Osteocyte (in vitro differentiated cells): ENCODE data around the gene FARS2. TPM values are rescaled to one million over a fixed set of nuclear protein-coding genes. Genes with fewer than 3 reads are reported as not detected.

Experiments used
- DNase-seq: peaks from one replicate; pipeline ENCODE4 v3.0.0; 2021; ENCODE audit warnings: mixed read lengths; ENCODE audit not compliant: unreplicated experiment; ENCODE audit errors: extremely low spot score
- H3K27ac Mint-ChIP-seq: one replicate; pipeline ENCODE4 v1.8.0; 2021; ENCODE audit warnings: mild to moderate bottlenecking, mixed read lengths; ENCODE audit not compliant: unreplicated experiment
- H3K27me3 Mint-ChIP-seq: one replicate; pipeline ENCODE4 v1.8.0; 2021; ENCODE audit warnings: mixed read lengths; ENCODE audit not compliant: unreplicated experiment
- H3K36me3 Mint-ChIP-seq: one replicate; pipeline ENCODE4 v1.8.0; 2021; ENCODE audit warnings: mixed read lengths; ENCODE audit not compliant: unreplicated experiment
- H3K4me1 Mint-ChIP-seq: one replicate; pipeline ENCODE4 v1.8.0; 2021; ENCODE audit warnings: mixed read lengths; ENCODE audit not compliant: unreplicated experiment
- H3K4me3 Mint-ChIP-seq: one replicate; pipeline ENCODE4 v1.8.0; 2021; ENCODE audit warnings: mild to moderate bottlenecking, moderate library complexity, mixed read lengths; ENCODE audit not compliant: unreplicated experiment
- H3K9me3 Mint-ChIP-seq: one replicate; pipeline ENCODE4 v1.8.0; 2021; ENCODE audit warnings: mixed read lengths; ENCODE audit not compliant: unreplicated experiment
- CTCF ChIP-seq: fragments of 200-600 bp; sonication (generic); IDR thresholded peaks from 2 replicates; pipeline ENCODE4 v1.5.0; 2021; ENCODE audit warnings: antibody characterized with exemption, mild to moderate bottlenecking, moderate library complexity
- total RNA-seq: library from RNA; stranded (reverse); gene quantifications from 2 replicates; pipeline ENCODE4 v1.2.1, GENCODE V29; 2021

FARS2 gene
- total RNA-seq, 1 donor from 2014 or later, result 17.4 TPM

GRCh38 chr6:5766260-5766659, 504.9 kb downstream of the FARS2 start:
- H3K36me3 Mint-ChIP-seq, result peaks cover 4% of the 10 kb centered on the region
- H3K9me3 Mint-ChIP-seq, result peaks cover 11% of the 10 kb centered on the region
- no peak overlapping the region for H3K4me3 Mint-ChIP-seq
- no peak overlapping the region for H3K27ac Mint-ChIP-seq
- peak; percentile 43 for TF ChIP-seq CTCF
- DNase-seq, result no peak
- peaks cover 30% of the 10 kb centered on the region for H3K4me1 Mint-ChIP-seq
- no peaks in the 10 kb centered on the region for H3K27me3 Mint-ChIP-seq

GRCh38 chr6:5767471-5767870, 506.2 kb downstream of the FARS2 start:
- H3K9me3 Mint-ChIP-seq, result peaks cover 11% of the 10 kb centered on the region
- DNase-seq, result no peak
- H3K4me1 Mint-ChIP-seq, result peaks cover 18% of the 10 kb centered on the region
- H3K27ac Mint-ChIP-seq, result no peak overlapping the region
- peaks cover 4% of the 10 kb centered on the region for H3K36me3 Mint-ChIP-seq
- no peaks in the 10 kb centered on the region for H3K27me3 Mint-ChIP-seq
- TF ChIP-seq CTCF, result no peak
- H3K4me3 Mint-ChIP-seq, result no peak overlapping the region

GRCh38 chr6:5771211-5771610, 509.9 kb downstream of the FARS2 start:
- H3K27me3 Mint-ChIP-seq, result no peaks in the 10 kb centered on the region
- H3K27ac Mint-ChIP-seq, result no peak overlapping the region
- TF ChIP-seq CTCF, result no peak
- H3K9me3 Mint-ChIP-seq, result peaks cover 11% of the 10 kb centered on the region
- no peak for DNase-seq
- H3K4me1 Mint-ChIP-seq, result no peaks in the 10 kb centered on the region
- no peak overlapping the region for H3K4me3 Mint-ChIP-seq
- H3K36me3 Mint-ChIP-seq, result peaks cover 4% of the 10 kb centered on the region

GRCh38 chr6:5771759-5772390, 510.6 kb downstream of the FARS2 start:
- no peaks in the 10 kb centered on the region for H3K4me1 Mint-ChIP-seq
- no peak overlapping the region for H3K27ac Mint-ChIP-seq
- H3K36me3 Mint-ChIP-seq, result peaks cover 4% of the 10 kb centered on the region
- TF ChIP-seq CTCF, result no peak
- H3K9me3 Mint-ChIP-seq, result peaks cover 11% of the 10 kb centered on the region
- DNase-seq, result no peak
- no peaks in the 10 kb centered on the region for H3K27me3 Mint-ChIP-seq
- H3K4me3 Mint-ChIP-seq, result no peak overlapping the region

GRCh38 chr6:5772408-5773120, 511.3 kb downstream of the FARS2 start:
- no peak overlapping the region for H3K27ac Mint-ChIP-seq
- no peak for DNase-seq
- no peaks in the 10 kb centered on the region for H3K27me3 Mint-ChIP-seq
- H3K36me3 Mint-ChIP-seq, result peaks cover 4% of the 10 kb centered on the region
- H3K9me3 Mint-ChIP-seq, result peaks cover 11% of the 10 kb centered on the region
- TF ChIP-seq CTCF, result no peak
- H3K4me3 Mint-ChIP-seq, result no peak overlapping the region
- no peaks in the 10 kb centered on the region for H3K4me1 Mint-ChIP-seq
